Measurements from ENCODE around the gene CYTIP. TPM values are rescaled to one million over a fixed set of nuclear protein-coding genes. Genes with fewer than 3 reads are reported as not detected.

Gene CYTIP
- total and polyA plus RNA-seq, 2 experiments from 2014 or later: 1.6 to 4.0 TPM

DNA sequence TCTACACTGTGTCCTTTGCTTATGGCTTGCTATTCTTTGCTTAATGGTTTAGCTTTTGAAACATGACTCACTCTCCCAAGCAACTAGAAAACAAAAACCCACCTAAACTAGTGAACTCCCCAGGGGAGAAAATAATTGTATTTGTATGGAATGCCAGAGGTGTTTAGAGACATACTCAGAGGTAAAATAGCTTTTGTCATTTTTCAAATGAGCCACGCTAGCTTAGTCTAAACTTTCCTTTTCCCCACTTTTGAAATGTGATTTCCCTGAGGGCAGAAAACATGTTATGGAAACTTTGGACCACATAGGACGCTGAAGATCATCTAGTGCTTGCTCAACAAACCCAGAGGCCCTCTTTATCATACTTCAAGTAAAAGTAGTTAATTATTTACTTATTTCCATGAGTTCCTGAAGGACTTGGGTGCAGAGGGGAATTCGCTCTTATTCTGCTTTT lies 16.5 kb upstream of the CYTIP start:
- Histone ChIP-seq H3K4me3 (no peak overlapping the region), H3K9me2 (replicated peaks; ENCODE audit: insufficient read depth) (no peaks in the 10 kb centered on the region)

DNA sequence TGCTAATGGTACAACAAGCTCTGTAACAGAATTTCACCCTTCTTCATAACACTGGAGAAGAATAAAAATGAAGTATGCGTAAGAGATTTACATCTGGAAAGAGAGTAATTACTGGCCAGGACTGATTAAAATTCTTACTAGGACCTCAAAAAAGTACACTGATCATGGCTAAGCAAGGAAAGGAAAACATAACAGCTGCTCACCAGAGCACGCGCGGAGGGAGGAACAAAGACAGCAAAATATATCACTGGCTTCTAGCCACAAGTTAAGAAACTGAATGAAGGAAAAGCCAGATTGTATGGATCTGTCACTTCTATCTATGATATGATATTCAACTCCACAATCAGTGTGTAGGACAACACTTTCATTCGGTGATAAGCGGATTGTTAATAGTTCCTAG lies 15.6 kb upstream of the CYTIP start:
- 82% methylated on average over 6 of the region's 6 CpGs for WGBS (ENCODE audit: low lambda C conversion rate, missing lambda C conversion rate)
- H2AFZ ChIP-seq: peak overlapping the region; percentile 33
- peak overlapping the region; percentile 78 for H3K27ac ChIP-seq
- H3K4me3 ChIP-seq: no peak overlapping the region
- no peak for DNase-seq (ENCODE audit: low spot score)
- TF ChIP-seq EZH2phosphoT487 (IDR thresholded peaks at IDR 0.05; ENCODE audit: low read depth, severe bottlenecking, unreplicated experiment) (no peak), EZH2 (IDR thresholded peaks at IDR 0.05; ENCODE audit: borderline replicate concordance) (no peak)
- TF ChIP-seq, protein P1, sequence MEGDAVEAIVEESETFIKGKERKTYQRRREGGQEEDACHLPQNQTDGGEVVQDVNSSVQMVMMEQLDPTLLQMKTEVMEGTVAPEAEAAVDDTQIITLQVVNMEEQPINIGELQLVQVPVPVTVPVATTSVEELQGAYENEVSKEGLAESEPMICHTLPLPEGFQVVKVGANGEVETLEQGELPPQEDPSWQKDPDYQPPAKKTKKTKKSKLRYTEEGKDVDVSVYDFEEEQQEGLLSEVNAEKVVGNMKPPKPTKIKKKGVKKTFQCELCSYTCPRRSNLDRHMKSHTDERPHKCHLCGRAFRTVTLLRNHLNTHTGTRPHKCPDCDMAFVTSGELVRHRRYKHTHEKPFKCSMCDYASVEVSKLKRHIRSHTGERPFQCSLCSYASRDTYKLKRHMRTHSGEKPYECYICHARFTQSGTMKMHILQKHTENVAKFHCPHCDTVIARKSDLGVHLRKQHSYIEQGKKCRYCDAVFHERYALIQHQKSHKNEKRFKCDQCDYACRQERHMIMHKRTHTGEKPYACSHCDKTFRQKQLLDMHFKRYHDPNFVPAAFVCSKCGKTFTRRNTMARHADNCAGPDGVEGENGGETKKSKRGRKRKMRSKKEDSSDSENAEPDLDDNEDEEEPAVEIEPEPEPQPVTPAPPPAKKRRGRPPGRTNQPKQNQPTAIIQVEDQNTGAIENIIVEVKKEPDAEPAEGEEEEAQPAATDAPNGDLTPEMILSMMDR (IDR thresholded peaks at IDR 0.05; ENCODE audit: poor library complexity): no peak
- H3K4me2 ChIP-seq: peak overlapping the region; percentile 61
- no peaks in the 10 kb centered on the region for H3K79me2 ChIP-seq
- H3K9me2 ChIP-seq (replicated peaks; ENCODE audit: insufficient read depth): no peaks in the 10 kb centered on the region
- H3K27me3 ChIP-seq: no peaks in the 10 kb centered on the region
- H3K9me3 ChIP-seq (ENCODE audit: low read depth): no peaks in the 10 kb centered on the region
- H3K4me1 ChIP-seq (ENCODE audit: insufficient read depth): peaks cover 20% of the 10 kb centered on the region
- H4K20me1 ChIP-seq (ENCODE audit: insufficient read depth, poor library complexity, severe bottlenecking): no peaks in the 10 kb centered on the region
- no peaks in the 10 kb centered on the region for H3K36me3 ChIP-seq (replicated peaks; ENCODE audit: insufficient read depth, low read depth)

More for the DNA sequence above, 16.5 kb upstream of the CYTIP start:
- DNase-seq (ENCODE audit: low spot score): peak; percentile 56
- H3K79me2 ChIP-seq: no peaks in the 10 kb centered on the region
- H4K20me1 ChIP-seq (ENCODE audit: insufficient read depth, poor library complexity, severe bottlenecking): no peaks in the 10 kb centered on the region
- H3K9me3 ChIP-seq (ENCODE audit: low read depth): no peaks in the 10 kb centered on the region
- no peak overlapping the region for H2AFZ ChIP-seq
- peaks cover 20% of the 10 kb centered on the region for H3K4me1 ChIP-seq (ENCODE audit: insufficient read depth)
- peak overlapping the region; percentile 61 for H3K4me2 ChIP-seq
- 17% methylated on average over 3 of the region's 3 CpGs for WGBS (ENCODE audit: low lambda C conversion rate, missing lambda C conversion rate)
- TF ChIP-seq EZH2phosphoT487 (IDR thresholded peaks at IDR 0.05; ENCODE audit: low read depth, severe bottlenecking, unreplicated experiment) (no peak), EZH2 (IDR thresholded peaks at IDR 0.05; ENCODE audit: borderline replicate concordance) (no peak)
- TF ChIP-seq, protein P1 (IDR thresholded peaks at IDR 0.05; ENCODE audit: poor library complexity): no peak
- H3K27me3 ChIP-seq: no peaks in the 10 kb centered on the region
- no peaks in the 10 kb centered on the region for H3K36me3 ChIP-seq (replicated peaks; ENCODE audit: insufficient read depth, low read depth)
- H3K27ac ChIP-seq: peak overlapping the region; percentile 78

DNA sequence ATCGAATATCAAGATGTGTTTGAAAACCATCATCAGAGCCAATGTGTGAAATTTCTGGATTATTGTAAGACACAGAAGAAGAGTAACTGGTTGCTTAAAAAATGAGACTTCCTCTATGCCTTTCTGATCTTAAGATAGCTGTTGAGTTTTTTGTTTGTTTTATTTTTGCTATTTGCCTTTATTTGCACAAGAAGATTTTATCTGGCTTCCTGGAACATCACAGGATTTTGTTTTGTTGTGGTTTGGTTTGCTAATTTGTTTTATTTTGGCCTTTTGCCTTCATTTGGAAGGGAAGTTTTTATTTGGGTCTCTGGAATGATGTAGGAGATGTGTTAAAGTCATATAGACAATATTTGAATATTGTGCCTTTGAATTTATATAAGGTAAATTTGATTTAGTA lies 3.9 kb upstream of the CYTIP start:
- Histone ChIP-seq H3K4me2 (no peak overlapping the region), H3K4me1 (ENCODE audit: insufficient read depth) (no peaks in the 10 kb centered on the region), H3K27ac (no peak overlapping the region), H3K36me3 (replicated peaks; ENCODE audit: insufficient read depth, low read depth) (no peaks in the 10 kb centered on the region), H3K27me3 (no peaks in the 10 kb centered on the region), H3K79me2 (no peaks in the 10 kb centered on the region), H4K20me1 (ENCODE audit: insufficient read depth, poor library complexity, severe bottlenecking) (no peaks in the 10 kb centered on the region), H2AFZ (no peak overlapping the region), H3K9me3 (ENCODE audit: low read depth) (no peaks in the 10 kb centered on the region), H3K4me3 (no peak overlapping the region), H3K9me2 (replicated peaks; ENCODE audit: insufficient read depth) (no peaks in the 10 kb centered on the region)
- DNase-seq (ENCODE audit: low spot score): no peak
- TF ChIP-seq, protein P1 (IDR thresholded peaks at IDR 0.05; ENCODE audit: poor library complexity): no peak
- TF ChIP-seq EZH2 (IDR thresholded peaks at IDR 0.05; ENCODE audit: borderline replicate concordance) (no peak), EZH2phosphoT487 (IDR thresholded peaks at IDR 0.05; ENCODE audit: low read depth, severe bottlenecking, unreplicated experiment) (no peak)
- 75% methylated on average over 1 of the region's 1 CpG for WGBS (ENCODE audit: low lambda C conversion rate, missing lambda C conversion rate)

DNA sequence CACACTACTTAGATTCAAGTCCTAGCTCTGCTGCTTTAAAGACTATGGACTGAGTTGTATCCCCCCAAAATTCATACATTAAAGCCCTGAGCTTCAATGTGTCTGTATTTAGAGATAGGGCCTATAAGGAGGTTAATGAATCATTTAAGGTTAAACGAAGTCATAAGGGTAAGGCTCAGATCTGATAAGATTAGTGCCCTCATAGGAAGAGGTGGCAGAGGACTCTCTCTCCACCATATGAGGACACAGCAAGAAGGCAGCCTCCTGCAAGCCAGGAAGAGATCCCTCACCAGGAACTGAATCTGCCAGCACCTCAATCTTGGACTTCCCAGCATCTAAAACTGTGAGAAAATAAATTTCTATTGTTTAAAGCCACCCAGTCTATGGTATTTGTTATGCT lies 3.1 kb upstream of the CYTIP start:
- no peaks in the 10 kb centered on the region for H3K4me1 ChIP-seq (ENCODE audit: insufficient read depth)
- no peaks in the 10 kb centered on the region for H4K20me1 ChIP-seq (ENCODE audit: insufficient read depth, poor library complexity, severe bottlenecking)
- DNase-seq (ENCODE audit: low spot score): no peak
- no peaks in the 10 kb centered on the region for H3K27me3 ChIP-seq
- H3K4me3 ChIP-seq: no peak overlapping the region
- H3K27ac ChIP-seq: no peak overlapping the region
- H3K4me2 ChIP-seq: no peak overlapping the region
- TF ChIP-seq, protein P1 (IDR thresholded peaks at IDR 0.05; ENCODE audit: poor library complexity): no peak
- TF ChIP-seq EZH2phosphoT487 (IDR thresholded peaks at IDR 0.05; ENCODE audit: low read depth, severe bottlenecking, unreplicated experiment) (no peak), EZH2 (IDR thresholded peaks at IDR 0.05; ENCODE audit: borderline replicate concordance) (no peak)
- no peaks in the 10 kb centered on the region for H3K9me2 ChIP-seq (replicated peaks; ENCODE audit: insufficient read depth)
- no peak overlapping the region for H2AFZ ChIP-seq
- H3K79me2 ChIP-seq: no peaks in the 10 kb centered on the region
- 44% methylated on average over 1 of the region's 1 CpG for WGBS (ENCODE audit: low lambda C conversion rate, missing lambda C conversion rate)
- no peaks in the 10 kb centered on the region for H3K36me3 ChIP-seq (replicated peaks; ENCODE audit: insufficient read depth, low read depth)
- no peaks in the 10 kb centered on the region for H3K9me3 ChIP-seq (ENCODE audit: low read depth)
